HG03575 (cell line): ENCODE data around the gene SCN8A.

Experiments
- ATAC-seq: cut with Tn5 transposase; IDR thresholded peaks from one replicate; pipeline ENCODE4 v1.9.1; 2021; ENCODE audit not compliant: unreplicated experiment, insufficient number of reproducible peaks, low FRiP score; ENCODE audit errors: extremely low read depth

The SCN8A gene

GRCh38 chr12:51749206-51749985 is 158.4 kb downstream of the SCN8A start:
- no peak for ATAC-seq

- no peak for ATAC-seq
These were observed 158.9 kb downstream of the SCN8A start for GRCh38 chr12:51749986-51750317.

- no peak for ATAC-seq
These were observed 160.6 kb downstream of the SCN8A start for GRCh38 chr12:51751661-51752060.

- no peak for ATAC-seq
These were observed 161.3 kb downstream of the SCN8A start for GRCh38 chr12:51752234-51752889.

- ATAC-seq = no peak
These were observed 163.1 kb downstream of the SCN8A start for GRCh38 chr12:51753980-51754675.

GRCh38 chr12:51755251-51755650 is 164.2 kb downstream of the SCN8A start:
- ATAC-seq = no peak

- ATAC-seq = no peak
These were observed 168.1 kb downstream of the SCN8A start for GRCh38 chr12:51759175-51759574.

GRCh38 chr12:51759695-51760094 is 168.7 kb downstream of the SCN8A start:
- ATAC-seq = no peak

- no peak for ATAC-seq
These were observed 169.2 kb downstream of the SCN8A start for GRCh38 chr12:51760231-51760630.

GRCh38 chr12:51763743-51764142 is 172.7 kb downstream of the SCN8A start:
- no peak for ATAC-seq

- no peak for ATAC-seq
These were observed 175.1 kb downstream of the SCN8A start for GRCh38 chr12:51766067-51766676.

GRCh38 chr12:51771008-51771407 is 180.0 kb downstream of the SCN8A start:
- no peak for ATAC-seq

GRCh38 chr12:51773145-51773869 is 182.3 kb downstream of the SCN8A start:
- ATAC-seq = no peak

- ATAC-seq = no peak
These were observed 183.9 kb downstream of the SCN8A start for GRCh38 chr12:51774933-51775332.

- ATAC-seq = no peak
These were observed 186.4 kb downstream of the SCN8A start for GRCh38 chr12:51777457-51777856.

GRCh38 chr12:51777973-51778372 is 186.9 kb downstream of the SCN8A start:
- no peak for ATAC-seq

GRCh38 chr12:51779876-51780275 is 188.8 kb downstream of the SCN8A start:
- no peak for ATAC-seq

GRCh38 chr12:51784688-51785087 is 193.7 kb downstream of the SCN8A start:
- no peak for ATAC-seq

GRCh38 chr12:51785906-51786305 is 194.9 kb downstream of the SCN8A start:
- ATAC-seq = no peak
